ENCODE results near the gene ENTREP3. TPM values are rescaled to one million over a fixed set of nuclear protein-coding genes. Genes with fewer than 3 reads are reported as not detected.

ENTREP3 gene
- total RNA-seq, 1 donor from 2014 or later, result 37.6 TPM

DNA sequence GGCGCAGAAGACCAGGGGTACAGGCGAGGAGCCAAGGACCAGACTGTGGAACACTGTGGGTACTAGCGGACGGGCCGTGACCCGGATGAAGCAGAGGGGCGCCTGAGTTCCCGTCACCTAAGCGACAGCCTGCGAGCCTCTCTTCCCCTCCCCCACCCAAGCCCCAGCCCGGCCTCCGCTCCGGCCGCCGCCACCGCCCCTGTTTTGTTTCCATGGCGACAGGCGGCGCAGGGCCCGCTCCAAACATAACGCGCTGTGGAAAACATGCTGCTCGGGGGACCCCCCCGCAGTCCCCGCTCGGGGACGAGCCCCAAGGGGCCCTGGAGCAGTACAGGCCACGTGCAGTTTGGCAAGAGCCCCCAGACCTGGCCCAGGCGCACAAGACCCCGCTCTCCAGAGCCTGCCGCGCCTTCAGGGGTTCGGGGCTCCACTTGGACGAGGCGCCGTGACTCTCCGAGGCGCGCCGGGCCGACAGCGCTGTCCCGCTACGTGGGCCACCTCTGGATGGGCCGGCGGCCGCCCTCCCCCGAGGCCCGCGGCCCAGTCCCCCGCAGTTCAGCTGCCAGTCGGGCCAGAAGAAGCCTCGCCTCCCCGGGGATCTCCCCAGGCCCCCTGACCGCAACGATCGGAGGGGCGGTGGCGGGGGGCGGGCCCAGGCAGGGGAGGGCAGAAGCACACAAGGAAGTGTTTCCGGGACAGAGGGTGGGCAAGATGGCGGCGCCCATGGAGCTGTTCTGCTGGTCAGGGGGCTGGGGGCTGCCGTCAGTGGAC is 46.6 kb downstream of the ENTREP3 start, which contains the start of gene MTX1:
MTX1 (plus strand) TSS at position 155 of the 771 bp plus-strand sequence; CDS start at position 265, 110 bp downstream.
- TF ChIP-seq, protein P1, sequence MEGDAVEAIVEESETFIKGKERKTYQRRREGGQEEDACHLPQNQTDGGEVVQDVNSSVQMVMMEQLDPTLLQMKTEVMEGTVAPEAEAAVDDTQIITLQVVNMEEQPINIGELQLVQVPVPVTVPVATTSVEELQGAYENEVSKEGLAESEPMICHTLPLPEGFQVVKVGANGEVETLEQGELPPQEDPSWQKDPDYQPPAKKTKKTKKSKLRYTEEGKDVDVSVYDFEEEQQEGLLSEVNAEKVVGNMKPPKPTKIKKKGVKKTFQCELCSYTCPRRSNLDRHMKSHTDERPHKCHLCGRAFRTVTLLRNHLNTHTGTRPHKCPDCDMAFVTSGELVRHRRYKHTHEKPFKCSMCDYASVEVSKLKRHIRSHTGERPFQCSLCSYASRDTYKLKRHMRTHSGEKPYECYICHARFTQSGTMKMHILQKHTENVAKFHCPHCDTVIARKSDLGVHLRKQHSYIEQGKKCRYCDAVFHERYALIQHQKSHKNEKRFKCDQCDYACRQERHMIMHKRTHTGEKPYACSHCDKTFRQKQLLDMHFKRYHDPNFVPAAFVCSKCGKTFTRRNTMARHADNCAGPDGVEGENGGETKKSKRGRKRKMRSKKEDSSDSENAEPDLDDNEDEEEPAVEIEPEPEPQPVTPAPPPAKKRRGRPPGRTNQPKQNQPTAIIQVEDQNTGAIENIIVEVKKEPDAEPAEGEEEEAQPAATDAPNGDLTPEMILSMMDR (IDR thresholded peaks at IDR 0.05), result no peak
- no peaks in the 10 kb centered on the region for H3K9me3 Mint-ChIP-seq (ENCODE audit: unreplicated experiment)
- peak; percentile 96 for DNase-seq (ENCODE audit: extremely low spot score, unreplicated experiment)

DNA sequence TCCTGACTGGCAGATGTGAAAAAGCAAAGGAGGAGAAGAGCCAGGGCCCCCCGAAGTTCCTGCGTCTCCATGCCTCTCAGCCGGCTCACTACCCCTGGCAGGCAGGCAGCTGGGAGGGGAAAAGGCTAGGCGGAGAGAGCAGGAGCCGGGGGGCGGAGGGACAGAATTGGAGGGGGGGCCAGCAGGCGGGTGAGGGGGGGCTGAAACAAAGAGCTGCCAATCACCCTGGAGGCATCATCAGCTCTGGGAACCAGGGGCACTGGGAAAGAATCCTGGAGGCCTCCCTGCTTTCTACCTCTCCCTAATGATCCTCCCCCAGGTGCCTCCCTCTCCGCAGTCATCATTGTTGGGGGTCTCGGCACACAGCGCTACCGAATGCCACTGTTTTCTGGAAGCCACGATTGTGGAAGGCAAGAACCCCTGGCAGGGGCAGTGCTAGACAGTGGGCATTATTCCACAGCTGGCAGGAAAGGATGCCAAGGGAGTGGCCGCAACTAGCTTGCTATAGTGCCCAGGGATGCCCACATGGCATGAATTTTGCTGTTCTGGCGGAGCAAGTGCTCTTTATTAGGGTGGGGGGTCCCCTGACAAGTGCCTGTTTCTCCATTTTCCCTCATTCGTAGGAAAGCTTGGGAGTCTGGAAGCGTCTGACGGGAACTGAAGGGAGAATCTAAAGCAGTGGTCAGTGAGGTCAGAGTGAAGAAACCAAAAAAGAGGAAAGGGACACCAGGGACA is 47.3 kb downstream of the ENTREP3 start, which contains the start of gene THBS3:
THBS3 (minus strand) TSS at position 92 of the 735 bp plus-strand sequence; CDS start at position 71, 21 bp downstream.
- Mint-ChIP-seq H3K36me3 (ENCODE audit: unreplicated experiment) (peaks cover 2% of the 10 kb centered on the region), H3K4me1 (ENCODE audit: unreplicated experiment) (peaks cover 28% of the 10 kb centered on the region), H3K9me3 (ENCODE audit: unreplicated experiment) (no peaks in the 10 kb centered on the region), H3K27ac (ENCODE audit: unreplicated experiment) (peak within 1 kb of the TSS; percentile 100), H3K27me3 (ENCODE audit: unreplicated experiment) (no peaks in the 10 kb centered on the region), H3K4me3 (ENCODE audit: unreplicated experiment) (peak within 1 kb of the TSS; percentile 83)
- TF ChIP-seq, protein P1 (IDR thresholded peaks at IDR 0.05), result no peak
- no peak for DNase-seq (ENCODE audit: extremely low spot score, unreplicated experiment)

More for the DNA sequence above, 46.6 kb downstream of the ENTREP3 start, which contains the start of gene MTX1:
- Mint-ChIP-seq H3K4me3 (ENCODE audit: unreplicated experiment) (peak within 1 kb of the TSS; percentile 83), H3K36me3 (ENCODE audit: unreplicated experiment) (peaks cover 2% of the 10 kb centered on the region), H3K27ac (ENCODE audit: unreplicated experiment) (peak within 1 kb of the TSS; percentile 100), H3K4me1 (ENCODE audit: unreplicated experiment) (peaks cover 28% of the 10 kb centered on the region), H3K27me3 (ENCODE audit: unreplicated experiment) (no peaks in the 10 kb centered on the region)

DNA sequence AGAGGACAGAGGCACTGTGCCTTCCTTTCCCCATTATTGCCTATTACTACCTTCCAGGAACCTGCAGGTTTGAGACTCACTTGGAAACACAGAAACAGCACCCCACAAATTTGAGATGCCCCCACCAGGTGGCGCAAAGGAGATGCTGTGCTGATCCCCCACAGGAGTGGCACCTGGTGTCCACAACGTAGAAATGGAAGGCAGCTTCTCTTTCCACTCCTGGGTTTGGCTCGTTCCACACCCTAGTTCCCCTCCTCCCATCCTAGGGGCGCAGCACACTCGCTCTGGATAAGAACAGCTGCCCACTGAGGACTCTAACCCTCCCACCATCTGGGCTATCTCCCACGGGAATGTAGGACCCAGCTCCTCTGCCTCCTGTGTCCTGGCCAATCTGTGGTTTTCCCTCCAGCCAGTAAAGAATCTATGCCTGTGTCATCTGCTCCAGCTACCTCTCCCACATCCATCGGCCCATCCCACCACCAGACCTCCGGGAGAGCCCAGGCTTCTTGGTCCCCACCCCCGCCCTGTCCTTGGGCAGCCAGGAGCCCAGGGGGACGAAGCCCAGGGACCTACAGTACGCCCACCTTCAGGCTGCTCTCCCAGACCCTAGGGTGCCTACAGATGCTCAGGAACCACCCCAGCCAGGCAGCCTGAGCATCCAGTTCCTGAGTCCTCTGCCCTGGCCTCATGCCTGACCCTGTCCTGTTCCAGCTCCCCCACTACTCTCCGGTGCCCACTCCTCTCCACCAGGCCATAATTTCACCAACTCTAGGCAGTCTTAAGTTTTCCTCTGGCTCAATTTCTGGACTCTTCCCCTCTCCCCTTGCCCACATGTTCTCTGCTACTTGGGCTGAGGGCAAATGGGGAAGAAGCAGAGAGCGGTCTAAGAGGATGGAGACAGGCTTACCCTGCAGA is 48.1 kb downstream of the ENTREP3 start:
- Mint-ChIP-seq H3K27me3 (ENCODE audit: unreplicated experiment) (no peaks in the 10 kb centered on the region), H3K4me1 (ENCODE audit: unreplicated experiment) (peaks cover 28% of the 10 kb centered on the region), H3K4me3 (ENCODE audit: unreplicated experiment) (peak overlapping the region; percentile 83), H3K27ac (ENCODE audit: unreplicated experiment) (peak overlapping the region; percentile 100), H3K9me3 (ENCODE audit: unreplicated experiment) (no peaks in the 10 kb centered on the region), H3K36me3 (ENCODE audit: unreplicated experiment) (peaks cover 2% of the 10 kb centered on the region)
- TF ChIP-seq, protein P1 (IDR thresholded peaks at IDR 0.05), result peak; percentile 85
- DNase-seq (ENCODE audit: extremely low spot score, unreplicated experiment), result peak; percentile 93

DNA sequence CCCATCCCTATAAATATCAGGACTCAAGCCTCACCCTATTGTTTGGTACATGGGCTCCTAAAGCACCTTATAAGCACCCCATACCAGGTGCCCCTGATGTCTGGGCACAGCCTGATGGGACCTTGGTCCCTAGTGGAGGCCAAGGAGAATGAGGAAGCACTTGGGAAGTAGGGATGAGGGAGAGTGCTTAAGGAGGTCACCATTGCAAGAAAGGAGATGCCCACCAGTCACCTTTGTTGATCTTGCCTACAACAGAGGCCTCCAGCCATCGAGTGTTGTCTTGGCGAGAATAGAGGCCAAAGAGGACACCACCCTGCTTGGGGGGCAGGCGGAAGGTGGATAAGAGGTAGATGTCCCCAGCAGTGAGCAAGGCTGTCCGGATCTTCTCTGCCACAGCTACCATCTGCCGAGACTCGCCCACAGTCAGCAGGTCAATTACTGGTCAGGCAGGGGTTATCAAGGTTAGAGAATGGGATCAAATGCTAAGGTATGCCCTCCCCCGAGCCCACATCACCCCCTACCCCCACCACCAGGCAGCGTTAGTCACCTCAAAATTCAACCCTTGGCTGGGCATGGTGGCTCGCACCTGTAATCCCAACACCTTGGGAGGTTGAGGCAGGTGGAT is 49.2 kb downstream of the ENTREP3 start:
- H3K4me1 Mint-ChIP-seq (ENCODE audit: unreplicated experiment), result peaks cover 28% of the 10 kb centered on the region
- DNase-seq (ENCODE audit: extremely low spot score, unreplicated experiment), result no peak
- no peaks in the 10 kb centered on the region for H3K27me3 Mint-ChIP-seq (ENCODE audit: unreplicated experiment)
- no peak overlapping the region for H3K27ac Mint-ChIP-seq (ENCODE audit: unreplicated experiment)
- H3K9me3 Mint-ChIP-seq (ENCODE audit: unreplicated experiment), result no peaks in the 10 kb centered on the region
- H3K36me3 Mint-ChIP-seq (ENCODE audit: unreplicated experiment), result peaks cover 2% of the 10 kb centered on the region
- H3K4me3 Mint-ChIP-seq (ENCODE audit: unreplicated experiment), result no peak overlapping the region
- TF ChIP-seq, protein P1 (IDR thresholded peaks at IDR 0.05), result no peak
